ENCODE results near the gene SMARCD1.
A peak's percentile ranks its signal among the peaks of the same experiment; 100 is the strongest.

SMARCD1 gene

GRCh38 chr12:50042693-50043092, 42.4 kb upstream of the SMARCD1 start:
- DNase-seq (ENCODE audit: low read depth) = no peak
- H3K4me3 ChIP-seq (ENCODE audit: low read depth, low read length) = no peak overlapping the region
- no peak for TF ChIP-seq CTCF (IDR thresholded peaks at IDR 0.05; ENCODE audit: low read depth, low read length, missing control alignments)
- in situ Hi-C loops (cut with HindIII; ENCODE audit: low sequenced_read_pairs) = no loop called here

GRCh38 chr12:50043308-50043707, 41.8 kb upstream of the SMARCD1 start:
- in situ Hi-C loops (cut with HindIII; ENCODE audit: low sequenced_read_pairs) = no loop called here

GRCh38 chr12:50043854-50044253, 41.3 kb upstream of the SMARCD1 start:
- no peak for TF ChIP-seq CTCF (IDR thresholded peaks at IDR 0.05; ENCODE audit: low read depth, low read length, missing control alignments)
- DNase-seq (ENCODE audit: low read depth) = no peak
- in situ Hi-C loops (cut with HindIII; ENCODE audit: low sequenced_read_pairs) = no loop called here
- H3K4me3 ChIP-seq (ENCODE audit: low read depth, low read length) = no peak overlapping the region

More at GRCh38 chr12:50043308-50043707, 41.8 kb upstream of the SMARCD1 start:
- no peak overlapping the region for H3K4me3 ChIP-seq (ENCODE audit: low read depth, low read length)
- no peak for DNase-seq (ENCODE audit: low read depth)
- no peak for TF ChIP-seq CTCF (IDR thresholded peaks at IDR 0.05; ENCODE audit: low read depth, low read length, missing control alignments)

GRCh38 chr12:50047693-50048250, 37.4 kb upstream of the SMARCD1 start:
- in situ Hi-C loops (cut with HindIII; ENCODE audit: low sequenced_read_pairs) = no loop called here
- no peak for DNase-seq (ENCODE audit: low read depth)
- no peak overlapping the region for H3K4me3 ChIP-seq (ENCODE audit: low read depth, low read length)
- no peak for TF ChIP-seq CTCF (IDR thresholded peaks at IDR 0.05; ENCODE audit: low read depth, low read length, missing control alignments)

- in situ Hi-C loops (cut with HindIII; ENCODE audit: low sequenced_read_pairs) = no loop called here
- H3K4me3 ChIP-seq (ENCODE audit: low read depth, low read length) = no peak overlapping the region
- DNase-seq (ENCODE audit: low read depth) = no peak
- TF ChIP-seq CTCF (IDR thresholded peaks at IDR 0.05; ENCODE audit: low read depth, low read length, missing control alignments) = no peak
Observed at GRCh38 chr12:50049254-50050118, 35.7 kb upstream of the SMARCD1 start.

GRCh38 chr12:50050119-50050385, 35.1 kb upstream of the SMARCD1 start:
- peak overlapping the region; percentile 12 for H3K4me3 ChIP-seq (ENCODE audit: low read depth, low read length)
- in situ Hi-C loops (cut with HindIII; ENCODE audit: low sequenced_read_pairs) = no loop called here
- no peak for TF ChIP-seq CTCF (IDR thresholded peaks at IDR 0.05; ENCODE audit: low read depth, low read length, missing control alignments)
- no peak for DNase-seq (ENCODE audit: low read depth)

All from astrocyte of the cerebellum (primary cell).